ENCODE data around the gene DHX36.

The DHX36 gene

DNA sequence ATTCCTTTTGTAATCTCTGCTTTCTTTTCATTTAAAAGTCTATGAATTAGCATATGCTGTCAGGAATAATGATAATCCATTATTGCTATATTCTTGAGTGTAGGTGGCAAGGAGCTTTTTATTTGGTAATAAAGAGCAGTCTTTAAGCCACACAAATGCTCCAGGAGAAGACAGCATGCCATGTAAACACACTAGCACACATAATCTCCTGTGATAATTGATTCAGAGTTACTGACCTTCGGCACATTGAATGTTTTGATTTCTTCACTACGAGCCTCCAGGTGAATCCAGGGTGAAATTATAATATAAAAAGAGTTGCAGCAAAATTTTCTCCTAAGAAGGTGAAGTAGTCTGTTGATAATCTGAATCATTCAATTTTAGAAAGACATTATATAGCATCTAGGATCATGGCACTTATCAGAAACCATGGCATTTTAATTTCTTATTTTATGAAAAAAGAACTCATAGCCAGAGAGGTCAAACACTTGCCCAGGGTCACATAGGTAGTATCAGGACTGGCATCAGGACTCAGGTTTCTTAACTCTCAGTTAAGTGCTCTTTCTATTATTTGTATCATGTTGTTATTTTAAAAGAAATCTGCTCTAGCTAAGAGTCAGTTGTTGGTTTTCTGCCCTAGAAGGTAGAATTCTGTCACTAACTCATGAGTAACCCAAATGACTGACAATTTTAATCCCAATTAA is 21.3 kb upstream of the DHX36 start:
- TF ChIP-seq TAF1 (IDR thresholded peaks at IDR 0.05; ENCODE audit: borderline replicate concordance, insufficient read depth, low read length) (no peak), SIN3A (IDR thresholded peaks at IDR 0.05; ENCODE audit: borderline replicate concordance, insufficient read depth, low read length) (no peak), POLR2AphosphoS5 (IDR thresholded peaks at IDR 0.05; ENCODE audit: low read depth, low read length) (no peak), FOXP2 (optimal IDR thresholded peaks at IDR 0.05; ENCODE audit: borderline replicate concordance, extremely low read depth, extremely low read length, insufficient read depth) (no peak)
- TF ChIP-seq, protein P1, sequence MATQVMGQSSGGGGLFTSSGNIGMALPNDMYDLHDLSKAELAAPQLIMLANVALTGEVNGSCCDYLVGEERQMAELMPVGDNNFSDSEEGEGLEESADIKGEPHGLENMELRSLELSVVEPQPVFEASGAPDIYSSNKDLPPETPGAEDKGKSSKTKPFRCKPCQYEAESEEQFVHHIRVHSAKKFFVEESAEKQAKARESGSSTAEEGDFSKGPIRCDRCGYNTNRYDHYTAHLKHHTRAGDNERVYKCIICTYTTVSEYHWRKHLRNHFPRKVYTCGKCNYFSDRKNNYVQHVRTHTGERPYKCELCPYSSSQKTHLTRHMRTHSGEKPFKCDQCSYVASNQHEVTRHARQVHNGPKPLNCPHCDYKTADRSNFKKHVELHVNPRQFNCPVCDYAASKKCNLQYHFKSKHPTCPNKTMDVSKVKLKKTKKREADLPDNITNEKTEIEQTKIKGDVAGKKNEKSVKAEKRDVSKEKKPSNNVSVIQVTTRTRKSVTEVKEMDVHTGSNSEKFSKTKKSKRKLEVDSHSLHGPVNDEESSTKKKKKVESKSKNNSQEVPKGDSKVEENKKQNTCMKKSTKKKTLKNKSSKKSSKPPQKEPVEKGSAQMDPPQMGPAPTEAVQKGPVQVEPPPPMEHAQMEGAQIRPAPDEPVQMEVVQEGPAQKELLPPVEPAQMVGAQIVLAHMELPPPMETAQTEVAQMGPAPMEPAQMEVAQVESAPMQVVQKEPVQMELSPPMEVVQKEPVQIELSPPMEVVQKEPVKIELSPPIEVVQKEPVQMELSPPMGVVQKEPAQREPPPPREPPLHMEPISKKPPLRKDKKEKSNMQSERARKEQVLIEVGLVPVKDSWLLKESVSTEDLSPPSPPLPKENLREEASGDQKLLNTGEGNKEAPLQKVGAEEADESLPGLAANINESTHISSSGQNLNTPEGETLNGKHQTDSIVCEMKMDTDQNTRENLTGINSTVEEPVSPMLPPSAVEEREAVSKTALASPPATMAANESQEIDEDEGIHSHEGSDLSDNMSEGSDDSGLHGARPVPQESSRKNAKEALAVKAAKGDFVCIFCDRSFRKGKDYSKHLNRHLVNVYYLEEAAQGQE (IDR thresholded peaks at IDR 0.05; ENCODE audit: insufficient read depth in 1 of 2, low read depth in 2 of 2, low read length in 2 of 2), result no peak

DNA sequence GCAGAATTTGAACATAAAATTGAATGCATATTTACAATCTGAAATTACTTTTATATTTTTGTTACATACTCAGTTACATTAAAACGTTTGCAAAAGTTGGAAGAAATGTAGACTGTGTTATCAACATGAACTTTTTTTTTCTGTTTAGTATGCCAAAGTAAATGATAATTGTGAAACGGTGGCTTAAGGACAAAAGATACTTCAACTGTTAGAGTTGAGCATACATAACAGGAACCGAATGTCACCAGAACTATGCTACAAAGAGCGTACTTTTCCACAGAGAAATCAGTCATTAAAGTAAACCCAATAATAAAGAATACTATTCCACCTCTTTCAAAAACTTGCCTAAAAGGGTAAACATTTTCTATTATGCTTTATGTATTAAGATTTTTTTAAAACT is 14.3 kb upstream of the DHX36 start:
- no peak for TF ChIP-seq TAF1 (IDR thresholded peaks at IDR 0.05; ENCODE audit: borderline replicate concordance, insufficient read depth, low read length)
- TF ChIP-seq, protein P1 (IDR thresholded peaks at IDR 0.05; ENCODE audit: insufficient read depth in 1 of 2, low read depth in 2 of 2, low read length in 2 of 2), result no peak
- TF ChIP-seq POLR2AphosphoS5 (IDR thresholded peaks at IDR 0.05; ENCODE audit: low read depth, low read length), result no peak
- TF ChIP-seq FOXP2 (optimal IDR thresholded peaks at IDR 0.05; ENCODE audit: borderline replicate concordance, extremely low read depth, extremely low read length, insufficient read depth), result no peak

DNA sequence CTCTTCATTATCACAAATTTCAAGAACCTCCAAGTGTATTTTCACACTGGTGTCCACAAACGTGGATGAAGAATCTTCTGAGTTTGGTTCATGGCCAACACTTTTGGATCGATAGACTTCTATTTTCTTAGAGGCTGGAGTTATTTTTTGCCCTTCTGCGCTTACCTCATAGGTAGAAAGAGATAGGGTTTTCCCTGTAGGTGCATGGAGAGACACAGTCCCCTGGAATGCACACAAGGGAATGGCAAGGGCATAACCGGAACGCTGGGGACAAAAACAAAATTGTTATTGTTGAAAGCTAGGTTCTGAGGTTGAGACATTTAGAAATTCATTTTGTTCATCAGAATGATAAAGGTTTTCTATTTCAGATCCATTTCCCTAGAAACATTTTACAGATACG is 13.7 kb upstream of the DHX36 start:
- no peak for TF ChIP-seq SIN3A (IDR thresholded peaks at IDR 0.05; ENCODE audit: borderline replicate concordance, insufficient read depth, low read length)
- TF ChIP-seq FOXP2 (optimal IDR thresholded peaks at IDR 0.05; ENCODE audit: borderline replicate concordance, extremely low read depth, extremely low read length, insufficient read depth), result no peak
- no peak for TF ChIP-seq POLR2AphosphoS5 (IDR thresholded peaks at IDR 0.05; ENCODE audit: low read depth, low read length)
- TF ChIP-seq, protein P1 (IDR thresholded peaks at IDR 0.05; ENCODE audit: insufficient read depth in 1 of 2, low read depth in 2 of 2, low read length in 2 of 2), result no peak
- no peak for TF ChIP-seq TAF1 (IDR thresholded peaks at IDR 0.05; ENCODE audit: borderline replicate concordance, insufficient read depth, low read length)

DNA sequence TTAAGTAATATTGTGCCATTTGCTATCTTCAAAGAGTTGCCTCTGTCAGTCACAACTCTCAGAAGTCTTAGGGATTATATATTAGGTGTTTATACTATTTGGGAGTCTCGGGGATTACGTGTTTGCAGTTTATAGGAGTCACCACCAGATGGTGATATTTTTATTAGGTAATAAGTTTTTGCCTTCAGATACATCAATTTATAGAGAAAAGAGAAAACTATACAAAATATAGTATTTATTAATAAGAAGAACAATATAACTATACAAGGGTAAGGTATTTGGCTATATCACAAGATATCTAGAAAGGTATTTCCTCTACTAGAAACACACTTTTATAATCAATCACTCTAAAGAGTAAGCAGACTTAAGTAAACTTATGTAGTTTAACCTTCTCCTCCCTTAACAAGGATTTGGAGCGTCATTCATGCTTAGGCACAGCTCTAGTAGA is 10.7 kb upstream of the DHX36 start:
- TF ChIP-seq POLR2AphosphoS5 (IDR thresholded peaks at IDR 0.05; ENCODE audit: low read depth, low read length), result no peak
- TF ChIP-seq FOXP2 (optimal IDR thresholded peaks at IDR 0.05; ENCODE audit: borderline replicate concordance, extremely low read depth, extremely low read length, insufficient read depth), result no peak
- TF ChIP-seq, protein P1 (IDR thresholded peaks at IDR 0.05; ENCODE audit: insufficient read depth in 1 of 2, low read depth in 2 of 2, low read length in 2 of 2), result no peak
- TF ChIP-seq SIN3A (IDR thresholded peaks at IDR 0.05; ENCODE audit: borderline replicate concordance, insufficient read depth, low read length), result no peak
- TF ChIP-seq TAF1 (IDR thresholded peaks at IDR 0.05; ENCODE audit: borderline replicate concordance, insufficient read depth, low read length), result no peak
